Nephron (organoid): ENCODE results near the gene VWA8.
"Not testable (repeated sequence)": the region's sequence is repeated elsewhere in the genome, so short reads cannot be mapped to it uniquely, and the experiment has no call there.

Experiments used
- H3K27ac Mint-ChIP-seq, 3 experiments: 2 replicates each; pipeline ENCODE4 v1.8.0; 2020; ENCODE audit warnings: mixed read lengths in 3 of 3, mild to moderate bottlenecking in 2 of 3, moderate library complexity in 1 of 3
- H3K27me3 Mint-ChIP-seq: 2 replicates; pipeline ENCODE4 v1.8.0; 2021; ENCODE audit warnings: low read depth, mild to moderate bottlenecking, moderate library complexity, mixed read lengths
- H3K36me3 Mint-ChIP-seq: 2 replicates; pipeline ENCODE4 v1.8.0; 2020; ENCODE audit warnings: low read depth, mixed read lengths
- H3K4me1 Mint-ChIP-seq: 2 replicates; pipeline ENCODE4 v1.8.0; 2020; ENCODE audit warnings: mixed read lengths
- H3K4me3 Mint-ChIP-seq, 3 experiments: 2 replicates each; pipeline ENCODE4 v1.8.0; 2020; ENCODE audit warnings: mild to moderate bottlenecking in 3 of 3, mixed read lengths in 3 of 3, moderate library complexity in 2 of 3
- H3K9me3 Mint-ChIP-seq: 2 replicates; pipeline ENCODE4 v1.8.0; 2020; ENCODE audit warnings: mixed read lengths
- CTCF ChIP-seq, 3 experiments: fragments of 200-600 bp; sonication (generic); IDR thresholded peaks; one replicate each; pipeline ENCODE4 v1.5.0; 2021; ENCODE audit warnings: antibody characterized with exemption in 3 of 3; ENCODE audit not compliant: unreplicated experiment in 3 of 3

VWA8 gene

DNA sequence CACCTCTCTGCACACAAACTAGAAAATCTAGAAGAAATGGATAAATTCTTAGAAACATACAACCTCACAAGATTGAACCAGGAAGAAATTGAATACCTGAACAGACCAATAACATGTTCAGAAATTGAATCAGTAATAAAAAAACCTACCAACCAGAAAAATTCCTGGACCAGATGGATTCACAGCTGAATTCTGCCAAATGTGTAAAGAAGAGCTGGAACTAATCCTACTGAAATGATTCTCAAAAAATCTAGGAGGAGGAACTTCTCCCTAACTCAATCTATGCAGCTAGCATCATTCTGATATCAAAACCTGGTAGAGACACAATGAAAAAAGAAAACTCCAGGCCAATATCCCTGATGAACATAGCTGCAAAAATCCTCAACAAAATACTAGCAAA, 336.9 kb downstream of the VWA8 start:
- no peak for TF ChIP-seq CTCF (IDR thresholded peaks at IDR 0.05; ENCODE audit: unreplicated experiment in 3 of 3)
- no peak overlapping the region for H3K4me3 Mint-ChIP-seq
- H3K9me3 Mint-ChIP-seq, result peaks cover 18% of the 10 kb centered on the region
- no peak overlapping the region for H3K27ac Mint-ChIP-seq
- no peaks in the 10 kb centered on the region for H3K27me3 Mint-ChIP-seq
- peaks cover 6% of the 10 kb centered on the region for H3K4me1 Mint-ChIP-seq
- H3K36me3 Mint-ChIP-seq, result peaks cover 23% of the 10 kb centered on the region

GRCh38 chr13:41622432-41623429, 338.2 kb downstream of the VWA8 start:
- Mint-ChIP-seq H3K36me3 (peaks cover 23% of the 10 kb centered on the region), H3K27me3 (no peaks in the 10 kb centered on the region), H3K9me3 (peaks cover 22% of the 10 kb centered on the region), H3K27ac (peak overlapping the region; percentile 10 to 69 (median 43)), H3K4me3 (no peak overlapping the region), H3K4me1 (peaks cover 6% of the 10 kb centered on the region)
- TF ChIP-seq CTCF (IDR thresholded peaks at IDR 0.05; ENCODE audit: unreplicated experiment in 3 of 3), result no peak

- Mint-ChIP-seq H3K27me3 (no peaks in the 10 kb centered on the region), H3K9me3 (peaks cover 20% of the 10 kb centered on the region), H3K4me3 (no peak overlapping the region), H3K4me1 (peaks cover 6% of the 10 kb centered on the region), H3K27ac (peak overlapping the region in 2 of 3 experiments; percentile 43 to 69), H3K36me3 (peaks cover 23% of the 10 kb centered on the region)
- no peak for TF ChIP-seq CTCF (IDR thresholded peaks at IDR 0.05; ENCODE audit: unreplicated experiment in 3 of 3)
These were observed 339.0 kb downstream of the VWA8 start for GRCh38 chr13:41621716-41622431.

GRCh38 chr13:41617633-41618032, 343.3 kb downstream of the VWA8 start:
- not testable (repeated sequence) for H3K27ac Mint-ChIP-seq, H3K27me3 Mint-ChIP-seq, H3K4me3 Mint-ChIP-seq
- Mint-ChIP-seq H3K9me3 (peaks cover 14% of the 10 kb centered on the region), H3K36me3 (peaks cover 26% of the 10 kb centered on the region), H3K4me1 (peaks cover 29% of the 10 kb centered on the region)

DNA sequence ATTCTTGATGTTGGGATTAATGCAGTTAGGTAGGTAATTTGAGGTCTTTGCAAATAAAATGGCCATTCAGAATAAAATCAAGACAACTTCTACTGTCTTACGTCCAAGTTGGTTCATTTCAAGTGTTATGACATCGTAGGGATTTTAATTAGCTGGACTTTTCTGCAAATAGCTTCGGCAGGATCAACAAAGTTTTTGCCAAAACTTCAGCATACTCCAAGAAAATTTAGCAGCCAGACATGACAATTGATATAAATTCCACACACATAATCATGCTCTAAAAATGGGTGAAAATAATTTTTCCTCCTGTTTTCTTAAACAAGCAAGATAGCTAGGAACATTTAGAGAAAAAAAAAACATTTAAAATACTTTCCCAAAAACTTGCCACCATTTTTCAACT, 344.8 kb downstream of the VWA8 start:
- H3K4me3 Mint-ChIP-seq, result no peak overlapping the region
- H3K4me1 Mint-ChIP-seq, result peaks cover 26% of the 10 kb centered on the region
- peak overlapping the region in 2 of 3 experiments; percentile 80 to 91 for H3K27ac Mint-ChIP-seq
- no peak for TF ChIP-seq CTCF (IDR thresholded peaks at IDR 0.05; ENCODE audit: unreplicated experiment in 3 of 3)
- peaks cover 14% of the 10 kb centered on the region for H3K9me3 Mint-ChIP-seq
- peaks cover 33% of the 10 kb centered on the region for H3K36me3 Mint-ChIP-seq
- H3K27me3 Mint-ChIP-seq, result no peaks in the 10 kb centered on the region

- Mint-ChIP-seq H3K36me3 (peaks cover 37% of the 10 kb centered on the region), H3K4me3 (no peak overlapping the region), H3K4me1 (peaks cover 33% of the 10 kb centered on the region), H3K27ac (peak overlapping the region in 2 of 3 experiments; percentile 80 to 91), H3K9me3 (peaks cover 13% of the 10 kb centered on the region), H3K27me3 (no peaks in the 10 kb centered on the region)
- TF ChIP-seq CTCF (IDR thresholded peaks at IDR 0.05; ENCODE audit: unreplicated experiment in 3 of 3), result no peak
These were observed 345.4 kb downstream of the VWA8 start for GRCh38 chr13:41615528-41615855.
